H7 (cell line): ENCODE data around the gene NLRP8. TPM values are rescaled to one million over a fixed set of nuclear protein-coding genes. Genes with fewer than 3 reads are reported as not detected.
"Not testable (repeated sequence)": the region's sequence is repeated elsewhere in the genome, so short reads cannot be mapped to it uniquely, and the experiment has no call there.

ENCODE experiments used
- DNase-seq: peaks from one replicate; pipeline ENCODE4 v3.0.0; 2012
- H3K27me3 ChIP-seq: 2 replicates; pipeline ENCODE4 v1.6.0; 2011; ENCODE audit warnings: mild to moderate bottlenecking, low read length; ENCODE audit not compliant: control insufficient read depth, insufficient read depth
- H3K36me3 ChIP-seq: replicated peaks from 2 replicates; pipeline ENCODE4 v1.5.1; 2011; ENCODE audit warnings: low read length; ENCODE audit not compliant: control insufficient read depth, insufficient read depth
- H3K4me3 ChIP-seq: 2 replicates; pipeline ENCODE4 v1.5.1; 2011; ENCODE audit warnings: low read depth, mild to moderate bottlenecking, control low read depth, low read length, moderate library complexity; ENCODE audit not compliant: insufficient read depth
- total RNA-seq: library from RNA; depleted of rRNA; stranded (reverse); fragments of >200 nt; shearing (Covaris generic); gene quantifications from 2 replicates; pipeline ENCODE4 v1.2.3, GENCODE V29; 2014; rRNA removed

NLRP8 gene
- total RNA-seq = not detected in 2 replicates

DNA sequence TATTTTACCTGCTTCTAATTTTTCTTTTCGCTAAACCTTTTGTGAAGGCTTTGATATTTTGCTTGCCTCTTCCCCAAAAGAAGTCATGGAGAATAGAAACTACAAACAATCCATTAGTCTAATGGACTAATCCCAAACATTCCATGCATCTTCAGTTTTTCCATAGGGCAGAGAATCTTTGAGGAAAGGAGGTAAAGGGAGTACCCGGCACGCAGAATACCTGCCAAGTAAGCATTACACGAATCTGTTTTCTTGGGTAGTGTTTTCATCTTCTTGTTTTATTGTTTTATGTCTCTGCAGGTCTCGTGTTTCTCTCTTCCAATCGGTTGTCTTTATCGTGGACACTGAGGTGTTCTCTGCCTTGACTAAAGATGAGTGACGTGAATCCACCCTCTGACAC, at the start of gene NLRP8:
TSS of gene NLRP8 (plus strand) at position 301 of the 400 bp plus-strand sequence.
- no peak for DNase-seq
- no peaks in the 10 kb centered on the region for H3K27me3 ChIP-seq
- H3K36me3 ChIP-seq = no peaks in the 10 kb centered on the region
- no peak within 1 kb of the TSS for H3K4me3 ChIP-seq

DNA sequence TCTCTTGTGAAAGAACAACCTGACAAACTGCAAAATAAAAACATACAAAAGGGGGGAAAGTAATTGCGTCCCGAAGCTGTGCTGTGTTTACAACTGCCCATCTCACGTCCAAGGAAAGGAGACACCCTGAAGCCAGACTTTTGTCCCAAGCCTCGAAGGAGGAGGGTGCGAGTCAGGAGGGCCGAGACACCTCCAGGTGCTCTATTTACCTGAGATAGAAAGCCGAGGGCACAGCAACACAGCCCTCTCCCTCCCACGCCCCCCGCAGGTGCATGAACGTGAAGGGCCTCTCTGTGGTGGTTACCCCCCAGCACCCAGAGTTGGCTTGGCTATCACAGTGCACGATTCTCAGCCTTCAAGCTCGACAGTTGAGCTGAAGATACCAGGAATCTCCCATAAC, 48.7 kb upstream of the NLRP8 start:
- Histone ChIP-seq H3K36me3 (no peaks in the 10 kb centered on the region; the same call in 1 of the 2 replicates), H3K4me3 (no peak overlapping the region), H3K27me3 (no peaks in the 10 kb centered on the region; the same call in 1 of the 2 replicates)
- DNase-seq = no peak

DNA sequence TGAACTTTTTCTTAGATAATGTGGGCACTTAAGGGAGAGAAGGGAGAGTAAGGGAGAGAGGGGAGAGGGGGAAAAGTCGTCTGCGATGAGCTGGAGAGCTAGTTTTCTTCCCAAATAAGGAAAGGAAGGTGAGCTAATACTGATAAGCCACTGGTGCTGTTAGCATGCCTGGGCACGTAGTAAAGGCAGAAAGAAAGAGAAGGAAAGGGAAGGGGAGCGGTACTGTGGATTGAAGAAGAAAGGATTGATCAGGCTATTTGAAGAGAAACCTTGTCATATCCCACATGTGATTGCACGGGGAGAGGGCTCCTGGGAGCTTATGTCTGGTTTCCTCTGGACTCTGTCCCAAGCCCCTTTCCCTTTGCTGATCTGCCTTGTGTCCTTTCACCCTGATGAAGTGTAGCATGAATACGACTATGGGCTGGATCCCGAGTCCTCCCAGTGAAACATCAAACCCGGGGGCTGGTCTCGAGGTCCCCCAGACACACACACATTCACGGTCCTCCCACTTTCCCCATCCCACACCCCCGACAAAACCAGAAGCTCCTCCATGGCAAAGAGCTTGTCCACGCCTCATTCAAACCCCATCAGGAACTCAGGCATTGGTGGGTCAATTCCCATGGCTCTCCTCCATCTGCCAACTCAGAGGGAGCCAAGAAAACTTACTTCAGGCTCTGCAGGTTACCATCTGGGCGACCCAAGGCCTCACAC, 46.1 kb upstream of the NLRP8 start:
- H3K4me3 ChIP-seq = no peak overlapping the region
- no peak for DNase-seq
- no peaks in the 10 kb centered on the region; the same call in 1 of the 2 replicates for H3K36me3 ChIP-seq
- H3K27me3 ChIP-seq = no peaks in the 10 kb centered on the region; the same call in 1 of the 2 replicates

DNA sequence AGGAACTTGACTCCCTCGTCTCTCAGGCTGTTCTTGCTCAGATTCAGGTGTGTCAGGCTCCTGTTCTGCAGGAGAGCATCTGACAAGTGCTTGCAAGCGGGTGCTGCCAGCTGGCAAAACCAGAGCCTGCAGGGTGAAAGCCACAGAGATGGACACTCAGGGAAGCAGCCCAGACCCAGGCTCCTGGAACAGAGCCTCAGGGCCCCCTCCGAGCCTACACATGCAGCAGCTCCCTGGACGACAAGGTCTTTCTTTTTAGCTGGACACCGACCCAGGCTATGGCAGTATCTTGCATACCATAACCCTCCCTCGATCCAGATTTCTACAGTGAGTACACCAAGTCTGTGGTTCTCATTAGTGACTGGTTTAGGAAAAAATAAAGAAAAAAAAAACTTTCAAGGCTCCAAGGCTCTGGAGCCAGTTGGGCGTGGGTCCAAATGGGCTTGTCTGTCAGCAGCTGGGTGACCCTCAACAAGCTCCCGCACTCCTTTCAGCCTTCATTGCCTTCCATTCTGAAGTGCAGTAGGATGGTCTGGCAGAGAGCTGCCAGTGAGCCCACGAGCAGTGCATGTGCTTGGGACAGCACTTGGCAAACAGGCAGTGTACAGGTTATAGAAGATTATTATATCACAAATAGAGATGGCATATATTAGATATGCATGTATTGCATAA, 45.4 kb upstream of the NLRP8 start:
- no peak for DNase-seq
- H3K4me3 ChIP-seq = no peak overlapping the region

DNA sequence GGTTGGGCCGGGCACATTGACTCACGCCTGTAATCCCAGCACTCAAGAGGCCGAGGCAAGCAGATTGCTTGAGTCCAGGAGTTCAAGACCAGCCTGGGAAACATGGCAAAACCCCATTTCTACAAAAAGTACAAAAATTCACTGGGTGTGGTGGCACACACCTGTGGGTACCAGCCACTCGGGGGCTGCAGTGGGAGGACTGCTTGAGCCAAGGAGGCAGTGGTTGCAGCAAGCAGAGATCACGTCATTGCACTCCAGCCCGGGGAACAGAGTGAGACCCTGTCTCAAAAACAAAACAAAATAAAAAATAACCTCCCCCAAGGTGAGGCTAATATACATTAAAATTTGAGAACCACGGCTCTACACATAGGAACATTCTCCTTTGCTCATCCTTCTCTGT, 40.3 kb upstream of the NLRP8 start:
- Histone ChIP-seq H3K27me3 (no peaks in the 10 kb centered on the region; the same call in 1 of the 2 replicates), H3K4me3 (no peak overlapping the region), H3K36me3 (no peaks in the 10 kb centered on the region; the same call in 1 of the 2 replicates)
- no peak for DNase-seq

More for the DNA sequence above, 45.4 kb upstream of the NLRP8 start:
- Histone ChIP-seq H3K27me3 (no peaks in the 10 kb centered on the region; the same call in 1 of the 2 replicates), H3K36me3 (no peaks in the 10 kb centered on the region; the same call in 1 of the 2 replicates)

DNA sequence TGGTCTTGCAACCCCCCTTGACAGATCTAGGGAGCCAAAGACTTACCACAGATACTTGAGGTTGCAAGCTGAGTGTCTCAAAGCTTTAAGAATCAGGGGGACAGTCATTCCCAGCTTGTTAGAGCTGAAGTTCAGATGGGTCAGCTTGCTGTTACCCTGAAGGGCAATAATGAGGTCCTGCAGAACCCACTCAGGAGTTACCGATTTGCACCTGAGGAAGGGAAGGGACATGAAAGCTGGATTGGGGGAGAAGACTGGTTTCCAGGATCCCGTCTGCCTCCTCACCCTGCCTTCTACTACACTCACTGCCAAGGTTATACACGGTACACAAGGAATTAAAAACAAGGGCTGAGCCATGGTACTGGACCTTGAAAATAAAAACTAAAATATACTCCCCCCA, 39.9 kb upstream of the NLRP8 start:
- no peak for DNase-seq
- no peak overlapping the region for H3K4me3 ChIP-seq
- no peaks in the 10 kb centered on the region; the same call in 1 of the 2 replicates for H3K36me3 ChIP-seq
- no peaks in the 10 kb centered on the region; the same call in 1 of the 2 replicates for H3K27me3 ChIP-seq

DNA sequence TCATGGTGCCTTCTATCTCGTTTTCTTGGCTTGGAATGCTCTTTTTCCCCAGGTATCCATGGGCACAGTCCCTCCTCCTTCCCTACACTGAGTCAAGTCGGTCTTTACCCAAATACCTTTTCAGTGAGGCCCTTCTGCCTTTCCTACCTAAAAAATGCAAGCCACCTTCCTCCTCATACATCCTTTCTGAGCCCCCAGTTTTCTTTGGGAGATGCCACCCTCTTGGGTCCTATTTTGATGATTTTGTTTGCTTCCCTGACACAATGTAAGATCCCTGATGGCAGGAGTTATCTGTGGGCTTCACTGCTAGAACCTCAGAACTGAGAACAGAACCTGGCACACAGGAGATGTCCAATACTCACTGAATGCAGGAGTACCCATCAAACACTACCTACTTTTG, 37.8 kb upstream of the NLRP8 start:
- H3K36me3 ChIP-seq = no peaks in the 10 kb centered on the region
- no peaks in the 10 kb centered on the region for H3K27me3 ChIP-seq
- no peak for DNase-seq
- no peak overlapping the region for H3K4me3 ChIP-seq

DNA sequence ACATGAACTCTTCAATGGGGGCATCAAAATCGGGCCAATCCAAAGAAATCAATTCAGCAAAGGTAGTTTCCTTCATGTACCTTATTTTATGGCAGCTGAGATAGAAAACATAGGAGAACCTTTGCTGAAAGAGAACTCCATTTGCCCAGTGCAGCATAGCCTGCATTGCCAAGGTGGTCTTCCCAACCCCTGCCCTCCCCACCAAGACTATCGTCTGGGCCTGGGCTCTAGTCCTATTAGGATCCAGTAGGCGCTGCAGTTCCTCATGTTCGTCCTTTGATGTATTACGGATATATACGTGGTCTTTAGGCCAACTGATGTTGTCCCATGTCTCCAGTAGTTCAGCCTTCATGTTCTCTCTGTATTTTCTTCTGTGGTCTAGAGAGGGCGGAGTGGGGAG, 34.7 kb upstream of the NLRP8 start:
- no peaks in the 10 kb centered on the region for H3K27me3 ChIP-seq
- no peak overlapping the region for H3K4me3 ChIP-seq
- no peak for DNase-seq
- no peaks in the 10 kb centered on the region for H3K36me3 ChIP-seq

DNA sequence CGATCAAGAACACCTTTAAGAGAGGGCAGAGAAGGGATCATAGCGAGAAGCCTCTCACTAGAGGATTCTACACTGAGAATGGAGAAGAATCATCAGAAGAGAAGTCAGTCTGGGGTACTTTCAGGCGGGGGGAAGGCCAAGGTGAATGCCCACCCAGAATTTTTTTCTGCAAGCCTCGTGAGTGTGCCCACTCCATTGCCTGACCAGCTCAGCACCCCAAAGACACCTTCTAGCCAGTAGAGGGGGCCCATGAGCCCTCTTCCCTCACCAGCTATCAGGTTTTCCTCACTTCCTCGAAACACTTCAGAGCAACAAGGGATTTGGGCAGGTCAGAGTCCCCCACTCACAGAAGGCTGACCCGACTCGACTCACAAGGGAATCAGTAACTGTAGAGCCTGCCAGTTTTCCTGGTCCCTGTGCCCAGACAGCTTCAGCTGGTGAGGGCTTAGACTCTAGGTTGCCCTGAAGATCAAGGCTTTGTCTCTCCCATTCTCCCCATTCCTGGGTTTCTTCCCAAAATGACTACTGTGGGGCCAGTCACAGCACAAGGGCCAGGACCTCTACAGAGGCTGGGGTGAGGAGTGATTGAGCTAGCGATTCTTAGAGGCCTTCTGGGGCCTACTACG, 33.9 kb upstream of the NLRP8 start:
- no peaks in the 10 kb centered on the region for H3K36me3 ChIP-seq
- no peak for DNase-seq
- H3K27me3 ChIP-seq = no peaks in the 10 kb centered on the region
- no peak overlapping the region for H3K4me3 ChIP-seq

DNA sequence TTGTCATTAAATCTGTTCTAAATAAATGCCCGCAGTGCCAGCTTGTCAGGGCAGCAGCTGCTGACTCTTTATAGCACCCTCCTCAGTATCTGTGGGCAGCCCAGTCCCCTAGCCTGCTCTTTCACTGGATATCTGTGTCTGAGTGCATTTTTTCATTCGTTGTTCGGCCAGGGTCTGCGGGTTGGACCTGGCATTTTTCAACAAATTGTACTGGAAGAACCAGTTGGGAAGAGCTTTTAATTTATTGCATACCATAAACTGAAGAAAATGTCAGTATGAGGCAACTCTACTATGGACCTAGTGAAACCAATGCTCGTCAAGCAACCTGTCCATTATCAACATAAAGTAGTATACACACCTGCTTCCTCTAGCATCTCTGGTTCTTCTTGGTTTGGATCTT, 24.1 kb upstream of the NLRP8 start:
- Histone ChIP-seq H3K27me3 (no peaks in the 10 kb centered on the region), H3K4me3 (no peak overlapping the region), H3K36me3 (no peaks in the 10 kb centered on the region)
- no peak for DNase-seq

DNA sequence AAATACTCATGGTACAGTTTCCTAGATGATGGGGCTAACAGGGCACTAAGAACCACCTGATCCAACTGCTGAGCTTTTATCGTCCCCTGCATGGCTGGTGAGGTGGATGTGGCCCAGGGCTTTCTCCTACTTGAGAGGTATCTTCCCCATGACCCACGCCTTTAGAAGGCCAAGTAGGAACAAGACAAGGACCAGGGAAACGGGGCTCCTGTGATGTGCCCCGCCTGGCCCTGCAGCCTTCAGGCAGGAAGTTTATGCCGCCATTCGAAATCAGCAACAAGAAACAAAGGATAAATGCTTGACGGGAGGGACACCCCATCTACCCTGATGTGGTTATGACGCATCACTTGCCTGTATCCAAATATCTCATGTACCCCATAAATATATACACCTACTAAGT, 19.6 kb upstream of the NLRP8 start:
- no peak for DNase-seq

DNA sequence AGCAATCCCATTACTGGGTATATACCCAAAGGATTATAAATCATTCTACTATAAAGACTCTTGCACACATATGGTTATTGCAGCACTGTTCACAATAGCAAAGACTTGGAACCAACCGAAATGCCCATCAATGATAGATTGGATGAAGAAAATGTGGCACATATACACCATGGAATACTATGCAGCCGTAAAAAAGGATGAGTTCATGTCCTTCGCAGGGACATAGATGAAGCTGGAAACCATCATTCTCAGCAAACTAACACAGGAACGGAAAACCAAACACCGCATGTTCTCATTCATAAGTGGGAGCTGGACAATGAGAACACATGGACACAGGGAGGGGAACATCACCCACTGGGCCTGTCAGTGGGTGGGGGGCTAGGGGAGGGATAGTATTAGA, 18.4 kb upstream of the NLRP8 start:
- DNase-seq, H3K27me3 ChIP-seq, H3K4me3 ChIP-seq, H3K36me3 ChIP-seq: not testable (repeated sequence)

More for the DNA sequence above, 19.6 kb upstream of the NLRP8 start:
- H3K36me3 ChIP-seq = no peaks in the 10 kb centered on the region
- no peaks in the 10 kb centered on the region for H3K27me3 ChIP-seq
- H3K4me3 ChIP-seq = no peak overlapping the region

DNA sequence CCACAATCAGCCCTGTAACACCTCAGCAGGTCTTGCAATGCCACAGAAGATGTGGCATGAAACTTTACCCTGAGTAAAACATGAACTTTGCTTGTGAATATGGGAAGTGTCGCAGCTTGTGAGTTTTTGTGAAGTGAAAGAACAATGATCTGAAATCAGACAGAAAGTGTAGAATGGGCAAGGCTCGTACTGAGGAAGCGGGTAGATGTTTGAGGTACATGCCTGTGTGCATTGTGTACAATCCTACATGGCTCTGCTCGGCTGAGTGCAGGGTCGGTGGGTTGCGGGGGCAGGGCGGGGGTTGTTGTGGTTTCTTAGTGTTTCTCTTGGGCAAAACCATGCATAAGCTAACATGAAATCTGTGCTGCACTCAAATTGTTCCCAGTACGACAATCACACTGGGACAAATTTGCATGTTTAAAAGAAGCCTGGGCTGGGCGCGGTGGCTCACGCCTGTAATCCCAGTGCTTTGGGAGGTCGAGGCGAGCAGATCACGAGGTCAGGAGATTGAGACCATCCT, 16.6 kb upstream of the NLRP8 start:
- no peak overlapping the region for H3K4me3 ChIP-seq

DNA sequence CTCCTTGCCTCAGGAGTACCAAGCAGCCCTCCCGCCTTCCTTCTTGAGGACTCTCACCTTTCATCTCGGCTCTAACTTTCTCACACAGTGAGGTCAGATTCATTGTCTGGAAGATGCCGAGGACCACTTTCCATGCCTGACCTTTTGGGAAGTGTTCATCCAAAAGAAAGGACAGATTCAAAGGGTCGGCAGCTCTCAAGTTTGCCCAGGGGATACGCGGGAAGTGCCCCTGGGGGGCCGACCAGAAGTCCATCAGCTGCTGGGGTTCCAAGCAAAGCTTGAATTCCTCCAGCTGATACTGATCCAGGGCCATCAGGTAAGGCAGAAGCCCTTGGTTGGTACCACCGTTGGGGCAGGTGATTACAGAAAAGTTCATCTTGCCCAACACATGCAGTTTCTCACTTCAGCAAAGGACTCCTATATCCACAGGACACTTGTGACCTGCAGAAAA, 15.7 kb upstream of the NLRP8 start, which contains the start of gene NLRP13:
TSS of gene NLRP13 (minus strand) at position 401 of the 451 bp plus-strand sequence. CDS start at position 376, 25 bp downstream.
- H3K36me3 ChIP-seq = no peaks in the 10 kb centered on the region
- H3K4me3 ChIP-seq = no peak within 1 kb of the TSS
- no peak for DNase-seq
- H3K27me3 ChIP-seq = no peaks in the 10 kb centered on the region

More for the DNA sequence above, 16.6 kb upstream of the NLRP8 start:
- DNase-seq = no peak
- no peaks in the 10 kb centered on the region for H3K36me3 ChIP-seq
- H3K27me3 ChIP-seq = no peaks in the 10 kb centered on the region
